Liver (tissue), 2 donors: ENCODE measurements around the gene HADHB.
A peak's percentile ranks its signal among the peaks of the same experiment; 100 is the strongest.

Source experiments
- GABPA ChIP-seq, 2 donors: IDR thresholded peaks in 1 of 2; conservative IDR thresholded peaks in 1 of 2; 2 replicates each; pipeline ENCODE4 v1.6.1; 2016; ENCODE audit warnings: antibody characterized with exemption in 2 of 2, mild to moderate bottlenecking in 1 of 2, moderate library complexity in 1 of 2
- TF ChIP-seq, protein P1 (sequence below): IDR thresholded peaks from 2 replicates; pipeline ENCODE4 v1.6.1; 2016; ENCODE audit warnings: antibody characterized with exemption
- donor health status: healthy.

DNA sequence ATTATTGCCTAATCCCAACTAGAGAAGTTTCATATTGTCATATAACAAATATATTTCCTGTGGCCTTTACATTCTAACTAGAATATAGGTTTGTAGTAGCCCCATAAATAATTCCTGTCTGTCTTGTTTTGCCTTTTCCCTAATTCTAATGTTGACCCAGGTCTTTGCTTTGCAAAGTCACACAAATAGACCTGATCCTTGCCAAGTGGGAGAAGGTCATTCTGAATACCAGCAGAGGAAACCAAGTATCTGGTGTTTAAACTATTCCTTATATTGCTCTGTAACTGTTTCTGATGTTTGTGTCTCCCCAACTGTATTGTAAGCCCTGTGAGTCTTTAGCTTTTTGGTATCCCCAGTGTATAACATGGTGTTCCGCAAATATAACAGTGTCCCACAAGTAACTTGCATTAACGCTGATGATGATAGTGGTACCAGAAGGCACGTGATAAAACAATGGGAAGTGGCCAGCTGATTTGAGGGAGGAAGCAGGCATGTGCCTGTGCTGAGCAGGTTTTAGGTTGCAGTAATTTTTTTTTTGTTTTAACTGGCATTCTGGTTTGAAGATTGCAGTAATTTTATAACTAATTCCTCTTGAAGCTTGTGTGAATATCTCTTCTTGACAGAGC lies 11.1 kb downstream of the HADHB start:
- TF ChIP-seq GABPA (IDR thresholded peaks at IDR 0.05 in 1 of 2, conservative IDR thresholded peaks at IDR 0.05 in 1 of 2): no peak
- TF ChIP-seq, protein P1, sequence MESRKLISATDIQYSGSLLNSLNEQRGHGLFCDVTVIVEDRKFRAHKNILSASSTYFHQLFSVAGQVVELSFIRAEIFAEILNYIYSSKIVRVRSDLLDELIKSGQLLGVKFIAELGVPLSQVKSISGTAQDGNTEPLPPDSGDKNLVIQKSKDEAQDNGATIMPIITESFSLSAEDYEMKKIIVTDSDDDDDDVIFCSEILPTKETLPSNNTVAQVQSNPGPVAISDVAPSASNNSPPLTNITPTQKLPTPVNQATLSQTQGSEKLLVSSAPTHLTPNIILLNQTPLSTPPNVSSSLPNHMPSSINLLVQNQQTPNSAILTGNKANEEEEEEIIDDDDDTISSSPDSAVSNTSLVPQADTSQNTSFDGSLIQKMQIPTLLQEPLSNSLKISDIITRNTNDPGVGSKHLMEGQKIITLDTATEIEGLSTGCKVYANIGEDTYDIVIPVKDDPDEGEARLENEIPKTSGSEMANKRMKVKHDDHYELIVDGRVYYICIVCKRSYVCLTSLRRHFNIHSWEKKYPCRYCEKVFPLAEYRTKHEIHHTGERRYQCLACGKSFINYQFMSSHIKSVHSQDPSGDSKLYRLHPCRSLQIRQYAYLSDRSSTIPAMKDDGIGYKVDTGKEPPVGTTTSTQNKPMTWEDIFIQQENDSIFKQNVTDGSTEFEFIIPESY: peak; percentile 40
